Islet precursor cell (in vitro differentiated cells): ENCODE data around the gene PKNOX1.
"Not testable (repeated sequence)": the region's sequence is repeated elsewhere in the genome, so short reads cannot be mapped to it uniquely, and the experiment has no call there.

Experiments used
- DNase-seq: peaks from one replicate; pipeline ENCODE4 v3.0.0-alpha.2; 2018

The PKNOX1 gene

DNA sequence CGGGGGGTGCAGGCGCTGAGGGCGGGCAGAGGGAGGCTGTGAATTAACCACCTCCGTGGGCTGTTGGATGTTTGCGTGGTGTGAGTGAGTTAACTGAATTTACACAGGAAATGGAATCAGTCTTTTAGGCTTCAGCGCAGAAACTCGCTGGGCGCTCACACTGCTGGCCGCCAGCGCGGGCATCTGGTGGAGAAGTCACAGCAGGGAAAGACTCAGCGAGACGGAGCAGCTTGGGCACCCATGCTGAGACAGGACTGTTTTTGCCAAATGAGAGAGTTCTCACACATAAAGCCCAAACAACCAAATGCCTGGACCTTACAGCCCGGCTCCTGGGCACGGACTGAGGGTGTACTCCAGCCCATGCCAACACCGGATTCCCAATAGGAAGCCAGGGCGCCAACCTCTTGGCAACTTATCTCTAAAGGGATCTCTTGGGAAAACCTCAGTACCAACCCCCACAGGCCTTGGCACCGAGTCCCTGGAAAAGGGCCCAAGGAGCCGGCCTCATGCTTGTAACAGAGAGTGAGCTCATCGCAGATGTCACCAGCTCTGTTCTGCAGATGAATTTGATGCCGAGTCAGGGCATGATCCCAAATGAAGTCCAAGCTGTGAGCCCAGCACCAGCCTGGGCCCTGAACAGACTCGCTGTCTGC, 90.0 kb downstream of the PKNOX1 start:
- not testable (repeated sequence) for DNase-seq

DNA sequence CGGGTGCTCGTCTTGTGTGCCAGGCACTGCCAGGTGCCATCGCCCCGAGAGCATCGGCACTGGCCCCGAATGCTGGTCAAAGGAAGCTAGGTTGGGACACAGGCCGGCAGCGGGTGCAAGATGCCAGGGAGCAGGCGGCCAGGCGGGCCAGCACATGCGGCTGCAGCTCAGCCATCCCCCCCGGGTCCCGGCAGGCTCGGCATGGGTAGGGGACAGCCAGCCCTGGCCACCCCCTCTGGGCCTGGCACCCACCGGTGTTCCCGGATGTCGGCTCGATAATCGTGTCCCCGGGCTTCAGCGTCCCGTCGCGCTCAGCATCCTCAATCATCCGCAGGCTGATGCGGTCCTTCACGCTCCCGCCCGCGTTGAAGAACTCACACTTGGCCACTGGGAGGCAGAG, 91.6 kb downstream of the PKNOX1 start:
- DNase-seq, result not testable (repeated sequence)

DNA sequence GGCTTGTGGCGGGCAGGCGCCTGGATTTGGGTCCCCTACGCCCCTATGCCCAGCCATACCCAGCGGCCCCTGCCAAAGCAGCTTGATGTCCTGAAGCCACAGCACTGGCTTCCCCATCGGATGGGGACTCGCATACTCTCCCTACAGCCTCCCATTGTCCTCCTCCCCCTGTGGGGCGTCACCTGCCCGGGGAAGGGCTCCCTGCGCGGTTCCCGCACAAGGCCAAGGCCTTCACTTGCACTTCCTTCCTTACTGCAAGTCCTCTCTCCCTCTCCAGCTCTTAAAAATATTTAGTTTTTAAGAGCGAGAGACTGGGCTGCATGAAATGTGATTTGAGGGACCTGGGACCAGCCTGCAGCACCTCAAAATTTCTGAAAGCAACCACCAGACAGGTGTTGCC, 92.3 kb downstream of the PKNOX1 start:
- DNase-seq, result not testable (repeated sequence)

DNA sequence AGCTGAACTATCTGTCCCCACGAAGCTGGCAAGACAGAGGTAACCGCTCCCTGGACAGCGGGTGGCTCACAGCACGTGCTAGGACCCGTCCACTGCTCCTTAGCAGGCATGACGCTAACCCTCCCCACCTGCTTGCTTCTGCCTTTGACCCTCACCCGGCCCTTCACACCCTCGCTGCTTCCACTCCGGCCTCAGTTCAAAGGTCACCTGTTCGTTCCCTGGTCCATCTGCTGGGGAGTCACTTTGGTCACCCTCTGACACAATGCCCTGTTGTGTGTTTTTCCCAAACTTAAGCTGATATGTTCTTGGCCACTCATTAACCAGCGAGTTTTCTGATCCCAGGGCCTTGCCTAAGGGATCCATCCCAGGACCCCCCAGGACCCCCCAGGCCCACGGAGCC, 93.7 kb downstream of the PKNOX1 start:
- not testable (repeated sequence) for DNase-seq

DNA sequence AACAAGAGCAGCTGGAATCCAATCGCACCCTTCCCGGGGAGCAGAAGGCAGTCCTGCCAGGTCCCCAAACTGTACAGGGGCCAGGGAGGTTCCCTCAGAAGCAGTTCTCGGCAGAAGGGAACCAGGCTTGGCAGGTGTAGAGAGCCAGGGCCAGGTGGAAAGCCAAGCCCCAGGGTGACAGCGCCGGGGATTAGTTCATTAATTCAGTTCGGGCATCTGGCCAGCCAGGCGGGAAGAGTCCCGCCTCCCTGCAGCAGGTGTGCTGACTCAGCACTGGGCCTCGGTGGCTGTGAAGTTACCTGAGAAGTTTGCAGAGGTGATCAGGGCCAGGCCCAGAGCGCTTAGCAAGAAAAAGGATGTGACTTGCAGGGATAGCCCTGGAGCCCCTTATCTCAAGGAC, 95.3 kb downstream of the PKNOX1 start:
- DNase-seq, result not testable (repeated sequence)

DNA sequence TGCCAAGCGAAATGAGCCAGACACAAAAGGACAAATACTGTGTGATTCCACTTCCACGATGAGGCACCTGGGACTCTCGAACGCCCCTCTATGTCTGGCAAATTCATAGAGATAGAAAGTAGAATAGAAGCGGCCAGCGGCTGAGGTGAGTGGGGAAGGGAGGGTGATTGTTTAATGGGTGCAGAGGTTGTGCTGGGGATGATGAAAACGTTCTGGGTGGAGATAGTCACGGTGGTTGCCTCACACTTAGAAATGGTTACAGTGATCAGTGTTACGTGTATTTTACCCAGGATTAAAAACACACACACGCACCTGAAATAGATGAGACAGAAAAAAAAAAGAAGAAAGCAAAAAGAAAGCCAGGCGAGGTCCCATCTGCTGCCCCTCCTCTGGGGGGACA, 98.4 kb downstream of the PKNOX1 start:
- not testable (repeated sequence) for DNase-seq

DNA sequence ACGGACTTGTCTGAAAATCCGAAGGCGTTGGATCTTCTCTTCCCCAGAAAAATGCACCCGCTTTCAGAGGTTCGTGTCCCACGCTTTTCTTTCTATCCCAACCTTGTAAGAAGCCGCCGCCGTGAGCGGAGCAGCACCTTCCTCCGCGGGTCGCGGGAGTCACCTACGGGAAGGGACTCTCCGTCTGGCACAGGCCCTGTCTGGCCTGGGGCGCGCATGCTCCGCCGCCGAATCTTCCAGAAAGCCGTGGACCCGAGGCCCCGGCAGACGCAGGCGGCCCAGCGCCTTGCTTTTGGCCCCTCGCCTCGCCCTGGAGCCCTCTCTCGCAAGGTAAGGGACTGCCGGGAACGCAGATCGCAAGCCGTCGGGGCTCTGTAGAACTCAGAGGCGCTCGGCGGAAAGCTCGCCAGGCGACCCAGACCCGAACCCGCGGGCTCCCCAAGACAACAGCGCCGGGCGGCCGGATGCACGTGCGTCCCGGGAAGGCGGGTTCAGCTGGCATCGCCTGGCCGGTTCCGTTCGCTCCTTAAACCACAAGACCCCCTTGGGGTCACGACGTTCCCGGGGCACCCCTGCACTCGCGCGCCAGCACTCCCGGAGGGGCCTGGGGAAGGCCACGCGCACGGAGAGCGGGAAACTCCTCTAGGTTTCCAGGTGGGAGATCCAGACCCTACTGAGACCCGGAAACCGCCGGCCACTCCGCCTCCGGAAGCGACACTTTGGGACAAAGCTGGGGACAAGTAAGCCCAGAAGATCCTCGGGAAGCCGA, 100.2 kb downstream of the PKNOX1 start:
- DNase-seq, result not testable (repeated sequence)

DNA sequence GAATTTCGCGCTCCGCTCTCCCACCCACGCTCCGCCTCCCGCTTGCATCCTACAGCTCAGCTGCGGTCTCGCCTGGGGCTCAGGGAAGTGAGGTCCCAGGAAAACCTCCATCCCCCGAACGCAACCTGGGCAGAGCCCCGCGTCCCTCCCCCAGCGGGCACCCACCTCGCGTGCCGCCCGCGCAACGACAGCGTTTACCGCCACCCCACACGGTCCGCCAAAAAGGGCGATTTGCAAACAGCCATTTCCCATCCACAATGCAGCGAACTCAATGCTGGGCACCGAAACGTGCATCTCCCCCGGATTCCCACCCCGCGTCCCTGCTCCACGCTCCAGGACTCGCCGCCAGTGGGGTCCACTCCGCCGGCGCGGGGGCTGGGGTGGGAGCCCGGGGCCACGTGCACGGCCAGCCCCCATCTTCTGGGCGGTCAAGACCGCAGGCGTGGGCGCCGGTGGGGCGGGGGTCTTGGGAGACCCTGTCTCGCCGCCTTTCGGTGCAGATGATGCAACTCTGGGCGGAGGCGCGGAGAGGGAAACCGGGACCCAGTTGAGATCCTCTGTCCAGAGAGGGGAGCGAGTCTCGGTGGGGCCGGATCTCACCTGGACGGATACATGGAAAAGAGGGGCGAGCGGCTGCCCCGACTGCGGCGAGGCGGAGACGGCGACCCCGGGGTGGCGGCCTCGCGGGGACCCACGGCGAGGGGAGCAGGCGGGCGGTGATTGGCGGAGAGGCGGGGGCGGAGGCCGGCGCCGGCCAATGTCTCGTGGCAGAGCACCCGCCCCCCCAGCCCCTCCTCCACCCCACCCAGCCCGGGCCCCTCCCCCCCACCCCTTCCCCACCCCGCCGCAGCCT, 101.0 kb downstream of the PKNOX1 start, which contains the start of gene CBS:
CBS (minus strand) TSS at position 666 of the 853 bp plus-strand sequence. CDS start 3,642 bp downstream, outside the sequence.
- DNase-seq, result not testable (repeated sequence)

DNA sequence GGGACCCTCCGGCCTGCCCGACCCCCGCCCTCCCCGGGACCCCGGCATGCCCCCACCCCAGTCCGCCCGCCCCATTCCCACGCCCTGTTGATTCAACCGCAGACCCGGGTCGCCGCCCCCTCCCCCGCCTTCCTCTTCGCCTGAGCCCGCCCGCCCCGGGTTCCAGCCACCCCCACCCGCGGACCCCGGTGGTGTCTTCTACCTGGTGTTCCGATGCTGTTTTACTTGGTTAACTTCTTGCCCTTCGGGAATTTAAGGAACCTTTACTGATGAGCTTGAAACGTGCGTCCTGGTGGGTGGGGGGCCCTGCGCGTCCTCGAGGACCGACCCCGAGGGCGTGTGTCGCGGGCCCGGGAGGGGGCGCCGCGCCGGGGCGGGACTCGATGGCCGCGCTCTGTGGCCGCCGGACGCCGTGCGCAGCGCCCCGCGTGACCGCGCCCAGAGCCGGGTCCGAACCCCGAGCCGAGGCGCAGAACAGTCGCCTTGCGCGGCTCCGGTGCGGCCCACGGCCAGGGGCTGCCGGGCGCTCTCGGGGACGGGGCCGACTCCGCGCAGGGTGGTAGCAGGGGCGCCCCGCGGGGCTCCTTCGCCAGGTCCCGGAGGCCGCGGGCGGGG, 101.8 kb downstream of the PKNOX1 start:
- not testable (repeated sequence) for DNase-seq

DNA sequence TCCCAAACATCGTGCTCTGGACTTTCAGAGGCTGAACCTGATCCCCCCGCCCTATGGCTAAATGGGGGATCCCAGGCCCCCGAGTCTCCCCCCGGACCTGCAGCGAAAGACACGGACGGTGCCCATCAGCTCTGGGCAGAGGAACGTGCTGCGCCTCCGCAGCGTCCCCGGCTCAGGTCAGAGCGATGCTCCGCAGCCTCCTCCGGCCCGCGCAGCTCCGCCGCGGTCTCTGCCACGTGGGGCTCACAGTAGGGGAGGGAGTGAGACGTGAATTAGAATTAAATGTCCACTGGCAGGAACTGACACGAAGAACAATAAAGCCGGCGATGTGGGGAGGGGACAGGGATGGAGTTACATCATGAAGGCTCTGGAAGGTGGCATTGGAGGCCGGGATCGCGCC, 102.3 kb downstream of the PKNOX1 start:
- not testable (repeated sequence) for DNase-seq

DNA sequence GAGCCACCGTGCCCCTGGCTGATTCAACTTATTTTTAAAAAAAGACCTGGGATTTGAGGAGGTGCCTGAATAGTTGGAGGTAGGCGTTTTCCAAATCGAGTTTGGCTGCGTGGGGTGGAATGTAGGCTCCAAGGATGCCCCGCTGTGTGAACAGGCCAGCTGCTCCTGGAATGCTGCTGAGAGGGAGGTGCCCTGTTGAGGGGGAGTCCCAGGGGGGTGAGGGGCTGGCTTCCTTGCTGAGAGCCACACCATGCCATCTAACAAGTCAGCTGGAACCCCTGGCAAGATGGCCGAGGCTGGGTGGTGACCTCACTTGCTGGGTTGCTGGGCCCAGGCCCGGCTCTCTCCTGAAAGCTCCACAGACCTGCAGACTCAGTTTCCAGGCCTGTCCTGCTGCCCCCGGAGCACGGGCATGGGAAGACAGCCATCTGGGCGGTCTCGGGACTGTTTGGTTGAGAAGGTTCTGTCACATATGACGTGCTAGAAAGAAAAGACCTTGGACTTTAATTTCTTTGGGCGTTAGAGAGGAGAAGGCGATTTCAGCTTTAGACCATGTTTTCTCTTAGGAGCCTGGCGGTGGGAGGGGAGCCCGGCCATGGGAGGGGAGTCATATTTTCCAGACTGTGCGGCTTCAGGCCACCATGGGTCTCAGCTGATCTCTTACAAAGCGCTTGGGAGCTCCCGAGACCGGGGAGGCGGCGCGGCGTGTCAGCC, 108.4 kb downstream of the PKNOX1 start:
- not testable (repeated sequence) for DNase-seq
